OCI-LY3 (cell line): ENCODE measurements around the gene PCYT1A.
"Not testable (repeated sequence)": the region's sequence is repeated elsewhere in the genome, so short reads cannot be mapped to it uniquely, and the experiment has no call there.

Source experiments
- H2AFZ ChIP-seq: fragments of 200-600, 300-600 bp; shearing (Covaris generic); 2 replicates; pipeline ENCODE4 v1.6.0; 2014; ENCODE audit warnings: antibody characterized with exemption, low read depth, low read length
- H3K27ac ChIP-seq: fragments of 200-600, 300-600 bp; sonication (generic); 2 replicates; pipeline ENCODE4 v1.5.1; 2014; ENCODE audit warnings: mild to moderate bottlenecking, low read length, moderate library complexity, mixed read lengths
- H3K27me3 ChIP-seq: fragments of 200-600, 300-600 bp; sonication (generic); 2 replicates; pipeline ENCODE4 v1.6.1; 2014; ENCODE audit warnings: low read depth, low read length, mixed read lengths
- H3K36me3 ChIP-seq: fragments of 200-600, 300-600 bp; sonication (generic); replicated peaks from 2 replicates; pipeline ENCODE3; 2014; ENCODE audit warnings: low read depth, low read length, mixed read lengths
- H3K4me1 ChIP-seq: fragments of 300-600, 200-600 bp; sonication (generic); 2 replicates; pipeline ENCODE4 v1.6.1; 2014; ENCODE audit warnings: low read length, mixed read lengths
- H3K4me2 ChIP-seq: fragments of 200-600, 300-600 bp; sonication (generic); 2 replicates; pipeline ENCODE4 v1.6.1; 2014; ENCODE audit warnings: low read length, mixed read lengths
- H3K4me3 ChIP-seq: fragments of 300-600, 200-600 bp; sonication (generic); 2 replicates; pipeline ENCODE4 v1.5.1; 2014; ENCODE audit warnings: antibody characterized with exemption, mild to moderate bottlenecking, low read length, moderate library complexity
- H3K79me2 ChIP-seq: fragments of 300-600, 200-600 bp; shearing (Covaris generic); 2 replicates; pipeline ENCODE4 v1.6.1; 2014; ENCODE audit warnings: mild to moderate bottlenecking, low read length, mixed read lengths
- H3K9ac ChIP-seq: fragments of 300-600, 200-600 bp; shearing (Covaris generic); 2 replicates; pipeline ENCODE4 v1.6.0; 2014; ENCODE audit warnings: mild to moderate bottlenecking, low read length, moderate library complexity
- H3K9me3 ChIP-seq: fragments of 200-600, 300-600 bp; shearing (Covaris generic); 2 replicates; pipeline ENCODE4 v1.6.1; 2014; ENCODE audit warnings: low read length, mixed read lengths; ENCODE audit not compliant: insufficient read depth
- H4K20me1 ChIP-seq: fragments of 200-600, 300-600 bp; sonication (generic); 2 replicates; pipeline ENCODE4 v1.6.1; 2016; ENCODE audit warnings: low read length, mixed read lengths; ENCODE audit not compliant: insufficient read depth
- CTCF ChIP-seq: fragments of 200-600, 300-600 bp; sonication (generic); IDR thresholded peaks from 2 replicates; pipeline ENCODE4 v1.5.1; 2014; ENCODE audit warnings: antibody characterized with exemption, low read length, low read depth
- EZH2phosphoT487 ChIP-seq: fragments of 200-600 bp; shearing (Covaris generic); IDR thresholded peaks from 2 replicates; pipeline ENCODE4 v1.6.1; 2018; ENCODE audit warnings: antibody characterized with exemption, mixed run types, low read depth

PCYT1A gene

DNA sequence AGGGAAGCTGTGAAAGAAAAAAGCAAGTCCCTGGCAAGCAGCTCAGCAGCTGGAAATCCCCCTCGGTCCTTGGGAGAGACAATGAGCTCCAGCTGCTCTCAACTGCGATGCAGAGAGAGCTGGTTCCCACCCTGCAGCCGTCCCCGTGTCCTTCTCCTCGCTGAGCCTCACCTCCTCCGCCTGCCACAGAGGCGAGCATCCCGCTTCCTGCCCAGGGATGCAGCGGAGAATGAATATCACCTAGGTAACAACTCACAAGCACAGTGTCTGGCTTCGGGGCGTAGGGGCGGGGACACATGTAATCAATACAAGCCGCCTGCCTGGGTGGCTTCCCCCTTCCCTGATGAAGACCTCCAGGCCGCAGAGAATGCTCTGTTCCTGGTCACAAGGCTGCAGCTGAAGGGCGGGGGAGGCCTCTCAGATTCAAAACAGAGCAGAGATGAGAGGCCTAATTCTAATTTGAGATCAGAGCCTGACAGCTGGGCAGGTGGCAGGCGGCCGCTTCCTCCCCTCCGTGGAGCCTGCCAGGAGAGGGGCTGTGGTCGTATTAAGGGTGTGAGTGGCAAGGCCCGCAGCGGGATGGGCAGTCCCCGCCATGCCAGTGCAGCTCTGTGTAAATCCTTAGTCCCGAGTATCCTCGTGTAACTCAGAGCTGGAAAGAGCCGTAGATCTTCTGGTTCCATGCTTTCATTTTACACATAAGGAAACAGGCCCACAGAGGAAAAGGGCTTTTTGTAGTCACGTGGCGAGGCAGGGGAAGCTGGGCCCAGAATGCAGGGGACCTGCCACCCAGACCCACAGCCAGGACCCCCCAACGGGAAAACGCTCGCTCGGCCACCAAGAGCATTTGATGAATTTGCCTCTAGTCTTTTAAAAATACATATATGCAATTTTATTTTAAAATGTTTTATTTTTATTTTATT is 100.6 kb downstream of the PCYT1A start:
- Histone ChIP-seq H3K9ac (peak overlapping the region; percentile 72), H2AFZ (no peak overlapping the region), H3K79me2 (peaks cover 13% of the 10 kb centered on the region; the same call in 1 of the 2 replicates), H3K4me1 (peaks cover 93% of the 10 kb centered on the region), H3K4me2 (peak overlapping the region; percentile 82), H3K36me3 (no peaks in the 10 kb centered on the region), H3K4me3 (peak overlapping the region; percentile 70), H4K20me1 (no peaks in the 10 kb centered on the region), H3K9me3 (no peaks in the 10 kb centered on the region), H3K27me3 (no peaks in the 10 kb centered on the region), H3K27ac (peak overlapping the region; percentile 95)
- TF ChIP-seq CTCF (no peak), EZH2phosphoT487 (no peak)

DNA sequence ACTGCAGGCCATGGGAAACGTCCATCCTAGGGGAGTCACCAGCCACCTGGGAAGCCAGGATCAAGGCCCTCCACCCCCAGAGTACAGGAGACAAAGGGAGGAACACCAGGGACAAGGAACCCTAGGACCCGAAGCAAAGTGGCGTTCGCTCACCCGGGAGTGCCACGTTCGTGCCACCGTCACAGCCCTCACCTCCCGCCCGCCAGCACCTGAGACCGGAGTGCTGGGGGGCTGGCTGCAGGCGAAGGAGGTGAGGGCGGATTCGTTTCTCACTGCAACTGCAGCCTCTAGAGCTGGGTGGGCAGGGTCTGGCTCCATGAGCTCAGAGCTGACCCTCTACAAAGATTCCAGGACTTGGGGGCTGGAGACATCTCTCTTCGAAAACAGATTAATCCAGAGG is 102.6 kb downstream of the PCYT1A start:
- Histone ChIP-seq H4K20me1 (no peaks in the 10 kb centered on the region), H3K4me2 (no peak overlapping the region), H3K9me3 (no peaks in the 10 kb centered on the region), H3K4me1 (peaks cover 93% of the 10 kb centered on the region), H3K79me2 (peaks cover 6% of the 10 kb centered on the region; the same call in 1 of the 2 replicates), H3K4me3 (no peak overlapping the region), H3K27me3 (no peaks in the 10 kb centered on the region), H3K36me3 (no peaks in the 10 kb centered on the region), H3K27ac (peak overlapping the region; percentile 95; the same call in 1 of the 2 replicates), H3K9ac (no peak overlapping the region), H2AFZ (no peak overlapping the region)
- TF ChIP-seq CTCF (no peak), EZH2phosphoT487 (no peak)

GRCh38 chr3:196184169-196184432 is 103.4 kb downstream of the PCYT1A start:
- H3K9me3 ChIP-seq, H3K9ac ChIP-seq, H3K4me2 ChIP-seq, H4K20me1 ChIP-seq, H3K36me3 ChIP-seq, H3K79me2 ChIP-seq, H3K4me3 ChIP-seq, H2AFZ ChIP-seq, H3K27me3 ChIP-seq: not testable (repeated sequence)
- Histone ChIP-seq H3K4me1 (peaks cover 91% of the 10 kb centered on the region), H3K27ac (peak overlapping the region; percentile 99; the same call in 1 of the 2 replicates)

DNA sequence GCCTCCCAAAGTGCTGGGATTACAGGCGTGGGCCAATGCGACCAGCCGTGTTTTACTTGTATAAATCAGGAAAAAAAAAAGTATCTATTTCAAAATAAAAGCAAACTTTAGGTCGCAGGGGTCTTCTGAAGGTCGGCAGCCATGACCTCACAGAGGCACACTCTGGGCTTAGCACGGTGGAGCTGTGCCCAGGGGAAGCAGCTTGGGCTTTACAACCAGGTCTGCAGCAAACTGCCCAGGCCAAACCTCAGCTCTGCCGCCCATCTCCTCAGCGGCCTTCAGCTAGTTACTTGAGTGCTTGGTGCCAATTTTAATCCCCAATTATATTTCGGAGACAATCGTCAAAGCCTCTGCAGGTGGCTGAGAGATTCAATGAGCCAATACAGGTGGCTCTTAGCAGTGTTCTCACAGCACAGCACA is 106.4 kb downstream of the PCYT1A start:
- Histone ChIP-seq H3K36me3 (no peaks in the 10 kb centered on the region), H3K79me2 (0 out of 2 replicates have a peak, but pooled peaks cover 2% of the 10 kb centered on the region), H4K20me1 (no peaks in the 10 kb centered on the region), H3K27me3 (no peaks in the 10 kb centered on the region), H3K4me1 (peaks cover 78% of the 10 kb centered on the region), H3K9me3 (no peaks in the 10 kb centered on the region), H2AFZ (no peak overlapping the region), H3K27ac (peak overlapping the region; percentile 99), H3K9ac (peak overlapping the region; percentile 95), H3K4me2 (peak overlapping the region; percentile 56), H3K4me3 (no peak overlapping the region)
- TF ChIP-seq CTCF (no peak), EZH2phosphoT487 (no peak)
